Iris pigment epithelial cell (primary cell): ENCODE results near the gene VEPH1.

Experiments
- DNase-seq: peaks from one replicate; pipeline ENCODE4 v3.0.0-alpha.2; 2011; ENCODE audit warnings: low read depth

VEPH1 gene

DNA sequence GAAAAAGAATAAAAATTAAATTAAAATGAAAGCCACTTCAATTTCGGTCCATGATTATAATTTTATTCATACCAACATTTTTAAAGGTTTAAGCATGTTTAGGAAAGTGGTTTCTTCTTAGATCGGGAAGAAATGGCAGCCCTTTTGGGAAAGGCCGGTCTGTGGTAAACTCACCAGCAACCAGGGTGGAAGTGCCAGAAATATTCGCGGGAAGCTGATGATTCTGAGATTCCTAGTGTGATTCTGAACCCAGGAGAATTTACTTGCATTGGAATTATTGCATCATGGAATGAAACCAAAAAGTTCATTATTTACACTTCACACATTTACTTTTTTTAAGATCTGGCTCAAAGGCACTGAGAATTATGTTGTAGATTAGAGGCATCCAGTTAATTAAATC lies 246.1 kb downstream of the VEPH1 start:
- DNase-seq, result no peak

- no peak for DNase-seq
Observed at GRCh38 chr3:157255797-157256196, 247.4 kb downstream of the VEPH1 start.

GRCh38 chr3:157251685-157252084 lies 251.5 kb downstream of the VEPH1 start:
- DNase-seq, result no peak

DNA sequence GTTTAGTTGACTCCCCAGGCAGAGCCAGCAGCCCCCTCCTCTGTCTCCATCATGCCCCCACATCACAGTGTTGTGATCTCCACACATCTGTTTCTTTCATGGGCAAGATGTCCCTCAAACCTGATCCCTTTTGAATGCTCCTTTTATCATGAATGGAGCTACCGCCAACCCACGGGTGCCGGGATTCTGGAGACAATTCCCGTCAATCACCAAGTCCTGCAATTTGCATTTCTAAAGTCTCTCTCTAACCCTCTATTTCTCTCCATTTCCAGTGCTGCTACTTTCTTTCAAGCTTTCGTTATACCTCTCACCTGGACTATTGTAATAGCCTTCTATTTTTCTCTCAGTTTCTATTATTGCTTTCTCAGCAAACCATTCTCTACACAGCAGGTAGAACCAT lies 253.6 kb downstream of the VEPH1 start:
- no peak for DNase-seq

DNA sequence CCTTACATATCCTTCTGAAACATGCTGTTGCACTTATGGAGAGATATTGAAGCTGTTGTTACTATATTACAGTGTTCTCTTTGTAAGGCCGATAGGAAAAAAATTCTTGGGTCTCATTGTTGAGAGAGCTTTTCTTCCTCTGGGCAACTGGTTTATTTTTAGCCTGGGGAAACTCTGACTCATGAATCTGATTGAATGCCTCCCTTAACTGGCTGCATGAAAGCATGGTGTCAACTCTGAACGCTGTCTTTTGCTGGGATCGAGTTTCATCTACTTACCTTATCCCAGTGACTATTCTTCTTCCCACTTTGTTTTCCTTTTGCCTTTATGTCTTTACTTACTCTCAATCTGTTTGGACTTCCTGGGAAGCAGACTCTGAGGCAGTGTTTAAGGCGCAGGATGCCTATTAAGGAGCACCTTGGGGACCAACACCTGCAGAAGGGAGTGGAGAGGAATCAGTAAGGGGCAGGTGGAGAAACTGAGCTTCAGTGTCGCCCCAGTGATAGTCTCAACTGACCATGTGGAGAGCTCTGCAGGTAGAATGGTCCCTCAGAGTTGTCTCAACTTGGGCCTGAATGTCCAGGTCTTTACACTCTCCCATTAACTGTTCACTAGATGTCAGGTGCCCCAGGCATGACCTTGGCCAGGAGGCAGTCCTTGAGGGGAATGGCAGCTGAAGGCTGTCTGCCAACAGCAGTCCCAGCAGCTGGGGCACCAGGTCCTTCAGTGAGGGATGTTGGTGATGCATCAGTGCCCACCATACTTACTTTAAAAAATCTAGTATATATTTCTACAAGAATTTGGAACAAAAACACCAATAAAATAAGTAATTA lies 254.4 kb downstream of the VEPH1 start:
- peak; percentile 95 for DNase-seq

- peak; percentile 30 for DNase-seq
Observed at GRCh38 chr3:157247391-157247790, 255.8 kb downstream of the VEPH1 start.

DNA sequence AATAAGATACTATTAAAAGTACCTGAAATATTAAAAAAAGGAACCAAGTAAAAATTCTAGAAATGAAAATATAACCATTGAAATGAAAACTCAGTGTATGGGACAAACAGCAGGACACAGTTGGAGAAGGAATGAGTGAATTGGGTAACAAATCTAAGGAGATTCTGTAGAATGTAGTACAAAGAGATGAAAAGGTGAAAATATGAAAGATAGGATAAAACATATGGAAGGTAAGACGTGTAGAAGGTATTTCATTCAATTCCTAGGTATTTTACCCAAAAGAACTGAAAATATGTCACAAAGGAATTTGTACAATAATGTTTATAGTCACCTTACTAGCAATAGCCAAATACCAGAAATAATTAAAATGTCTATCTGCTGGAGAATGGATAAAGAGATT lies 260.4 kb downstream of the VEPH1 start:
- DNase-seq, result no peak

DNA sequence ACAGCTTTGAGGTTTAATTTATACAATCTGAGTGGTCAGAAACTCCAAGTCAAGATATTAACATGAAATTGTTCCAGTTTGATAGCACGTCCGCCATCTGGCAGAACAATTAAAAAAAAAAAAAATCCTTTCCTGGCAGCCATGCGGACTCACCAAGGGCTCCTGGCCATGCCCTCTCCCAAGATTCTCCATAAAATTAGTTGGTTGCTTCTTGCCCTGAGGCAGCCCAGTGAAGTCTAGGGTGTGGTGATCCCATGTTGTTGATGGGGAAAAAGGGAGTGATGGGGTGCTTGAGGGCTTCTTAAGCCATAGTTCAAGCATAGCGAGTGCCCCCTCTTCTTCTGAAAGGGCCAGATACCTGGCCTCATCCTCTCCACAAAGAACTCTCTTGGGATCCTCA lies 261.6 kb downstream of the VEPH1 start:
- DNase-seq, result no peak

GRCh38 chr3:157240408-157240807 lies 262.8 kb downstream of the VEPH1 start:
- DNase-seq, result no peak

- DNase-seq, result peak; percentile 72
Observed at GRCh38 chr3:157239082-157239704, 264.0 kb downstream of the VEPH1 start.

GRCh38 chr3:157238457-157238856 lies 264.8 kb downstream of the VEPH1 start:
- no peak for DNase-seq

DNA sequence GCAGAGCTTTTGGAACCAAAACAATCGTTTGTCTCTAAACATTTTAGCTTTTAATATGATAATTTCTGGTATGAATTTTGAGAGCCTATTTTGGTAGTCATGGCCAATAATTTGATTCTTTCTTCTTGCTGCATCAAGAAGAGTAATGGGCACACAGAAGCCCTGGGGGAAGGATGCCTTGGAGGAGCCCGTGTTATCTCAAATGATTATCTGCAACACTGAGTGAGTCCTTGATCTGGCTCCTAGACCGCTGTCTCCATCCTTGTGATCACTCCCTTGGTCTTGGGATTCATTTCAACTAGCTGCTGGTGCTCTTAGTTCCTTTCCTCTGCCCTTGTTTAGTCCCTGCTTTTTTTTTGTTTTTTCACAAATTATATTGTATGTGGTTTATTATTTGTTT lies 265.3 kb downstream of the VEPH1 start:
- DNase-seq, result no peak

GRCh38 chr3:157235291-157235690 lies 267.9 kb downstream of the VEPH1 start:
- no peak for DNase-seq

- no peak for DNase-seq
Observed at GRCh38 chr3:157233923-157234322, 269.3 kb downstream of the VEPH1 start.

GRCh38 chr3:157232141-157232540 lies 271.1 kb downstream of the VEPH1 start:
- no peak for DNase-seq

- DNase-seq, result peak; percentile 32
Observed at GRCh38 chr3:157231071-157231470, 272.1 kb downstream of the VEPH1 start.

DNA sequence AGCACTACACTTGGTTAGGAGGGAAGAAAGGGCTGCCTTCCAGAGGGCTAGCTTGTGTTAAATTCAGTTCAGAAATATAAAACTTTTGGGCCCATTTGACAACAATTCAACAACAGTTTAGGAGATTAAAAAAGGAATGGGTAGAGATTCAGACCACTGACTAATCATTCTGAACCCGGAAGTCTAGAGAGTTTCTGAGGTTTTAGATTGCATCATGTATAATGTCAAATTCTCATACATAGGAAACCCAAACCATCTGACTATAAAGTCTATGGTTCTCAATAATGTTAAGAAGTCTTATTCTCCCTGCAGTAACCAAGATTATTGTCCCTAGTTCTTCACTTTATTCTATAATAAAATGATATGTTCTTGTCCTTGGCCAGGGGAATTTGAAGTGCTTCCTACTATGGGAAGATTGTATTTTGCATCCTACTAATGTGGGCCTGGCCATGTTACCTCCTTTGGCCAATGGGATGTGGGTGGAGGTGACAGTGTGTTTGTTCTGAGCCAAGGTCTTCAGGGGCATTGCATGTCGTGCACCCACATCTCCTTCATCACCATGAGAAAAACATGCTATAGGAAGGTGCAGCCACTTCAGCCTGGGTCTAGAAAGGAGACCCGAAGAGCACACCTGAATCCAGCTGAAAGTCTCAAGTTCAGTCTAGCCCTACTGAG lies 276.9 kb downstream of the VEPH1 start:
- DNase-seq, result peak; percentile 71

DNA sequence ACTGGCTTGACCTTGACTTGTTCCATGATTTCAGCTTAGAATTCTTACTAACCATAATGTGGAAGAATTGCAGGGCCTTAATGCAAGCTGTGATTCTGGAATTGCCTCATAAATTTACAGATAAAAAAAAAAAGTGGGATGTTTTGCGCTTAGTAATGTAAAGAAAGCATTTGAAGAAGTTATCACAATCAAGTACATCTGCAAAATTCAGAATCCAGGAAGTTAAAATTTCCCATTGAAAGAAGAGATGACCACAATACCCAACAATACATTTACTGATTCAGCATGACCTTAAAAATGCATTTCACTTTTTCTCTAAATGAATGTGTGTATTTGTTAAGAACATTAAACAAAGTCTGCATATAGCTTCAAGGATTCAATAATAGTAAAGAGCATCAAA lies 278.2 kb downstream of the VEPH1 start:
- DNase-seq, result no peak

DNA sequence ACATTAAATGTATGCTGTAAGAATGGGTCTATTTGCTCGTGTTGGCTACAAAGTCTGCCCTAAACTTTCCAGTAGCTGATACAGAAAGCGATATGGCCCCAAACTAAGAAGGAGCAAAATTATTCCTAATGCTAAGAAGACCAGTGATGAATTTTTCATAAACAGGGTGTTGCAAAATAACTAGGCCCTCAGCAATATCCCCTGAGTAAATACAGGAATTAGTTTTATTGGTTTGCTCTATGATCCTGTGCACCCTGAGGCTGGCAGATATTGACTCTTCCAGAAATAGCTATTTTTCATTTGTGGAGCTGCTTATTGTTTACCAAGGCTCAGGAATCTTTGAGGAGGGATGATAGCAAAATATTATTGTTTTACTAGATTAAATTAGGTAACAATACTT lies 282.3 kb downstream of the VEPH1 start:
- DNase-seq, result no peak

DNA sequence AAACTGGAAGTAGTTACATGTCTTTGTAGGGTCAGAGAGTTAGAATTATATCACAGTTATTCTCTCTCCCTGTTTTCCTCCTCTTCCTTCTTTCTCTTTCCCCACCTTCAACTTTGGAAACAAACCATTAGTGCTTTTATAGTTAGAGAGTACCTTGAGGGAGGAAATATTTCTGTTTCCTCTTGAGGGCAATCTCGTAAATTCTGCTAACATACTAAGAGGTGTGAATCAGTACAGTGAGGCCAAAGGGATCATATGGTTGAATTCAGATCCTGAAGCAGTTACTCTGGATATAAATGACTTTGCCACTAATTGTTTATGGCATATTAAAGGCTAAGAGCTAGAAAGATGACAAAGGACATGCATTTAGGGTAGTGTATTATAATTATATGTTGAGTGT lies 283.0 kb downstream of the VEPH1 start:
- no peak for DNase-seq

- no peak for DNase-seq
Observed at GRCh38 chr3:157219215-157219614, 284.0 kb downstream of the VEPH1 start.
